ENCODE results near the gene THBS4.

DNA sequence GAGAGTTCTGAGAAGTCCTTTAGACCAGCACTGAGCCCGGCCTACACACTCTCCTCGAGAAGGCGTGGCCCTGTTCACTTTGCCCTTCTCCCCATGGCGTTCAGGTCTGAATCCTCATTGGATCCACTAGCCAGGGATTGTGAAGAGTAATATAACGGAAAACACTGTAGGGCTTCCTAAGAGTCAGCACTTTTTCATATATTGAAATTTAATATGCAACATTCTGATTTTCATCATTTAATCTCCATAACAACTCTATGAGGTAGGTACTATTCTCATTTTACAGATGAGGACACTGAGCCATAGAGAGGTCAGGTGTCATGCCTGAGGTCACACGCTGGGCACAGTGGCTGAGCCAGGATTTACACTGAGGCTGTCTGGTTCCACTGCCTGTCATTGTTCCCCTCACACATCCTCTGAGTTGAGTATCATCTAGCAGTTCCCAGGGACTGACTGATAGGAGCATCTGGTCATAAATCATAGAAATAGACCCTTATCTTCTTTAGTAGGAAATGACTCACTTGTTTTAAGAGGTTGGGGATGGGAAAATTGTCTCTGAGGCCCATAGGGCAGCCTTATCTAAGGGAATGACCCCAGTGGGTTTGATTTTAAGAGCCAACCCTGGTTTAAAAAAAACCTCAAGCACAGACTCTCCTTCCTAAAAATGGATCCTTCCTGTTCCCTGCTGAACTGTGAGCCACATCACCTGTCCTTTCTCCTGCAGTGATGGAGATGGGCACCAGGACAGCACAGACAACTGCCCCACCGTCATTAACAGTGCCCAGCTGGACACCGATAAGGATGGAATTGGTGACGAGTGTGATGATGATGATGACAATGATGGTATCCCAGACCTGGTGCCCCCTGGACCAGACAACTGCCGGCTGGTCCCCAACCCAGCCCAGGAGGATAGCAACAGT, 41.2 kb downstream of the THBS4 start:
- TF ChIP-seq EZH2 (IDR thresholded peaks at IDR 0.05) (no peak), POLR2AphosphoS5 (IDR thresholded peaks at IDR 0.05; ENCODE audit: borderline replicate concordance, low read depth, low read length) (no peak)
